AG04450 (cell line): ENCODE data around the gene RBM19. TPM values are rescaled to one million over a fixed set of nuclear protein-coding genes. Genes with fewer than 3 reads are reported as not detected.

Experiments
- CTCF ChIA-PET: fragments of 300-600, 350-600 bp; formaldehyde crosslinking; extraction: SDS; loops from one replicate; lab custom pipeline; 2022; ENCODE audit warnings: antibody characterized with exemption, inconsistent platforms; lab: Charles Lee
- POLR2A ChIA-PET: fragments of 350-600 bp; formaldehyde crosslinking; extraction: SDS; loops from one replicate; lab custom pipeline; 2021; ENCODE audit warnings: antibody characterized with exemption, inconsistent platforms; lab: Yijun Ruan, JAX
- DNase-seq: peaks from one replicate; pipeline ENCODE4 v3.0.0-alpha.2; 2011; ENCODE audit warnings: low read depth, low spot score
- H3K27ac ChIP-seq: one replicate; pipeline ENCODE4 v1.5.1; 2012; ENCODE audit warnings: low read depth, low read length, control low read depth
- H3K27me3 ChIP-seq: one replicate; pipeline ENCODE4 v1.6.0; 2012; ENCODE audit warnings: low read length; ENCODE audit not compliant: control insufficient read depth, insufficient read depth
- H3K4me3 ChIP-seq: 2 replicates; pipeline ENCODE4 v1.5.1; 2011; ENCODE audit warnings: mild to moderate bottlenecking, low read depth, low read length, control low read depth
- H3K9me3 ChIP-seq: 2 replicates; pipeline ENCODE4 v1.5.1; 2012; ENCODE audit warnings: low read length; ENCODE audit not compliant: control insufficient read depth, insufficient read depth
- CTCF ChIP-seq: IDR thresholded peaks from 2 replicates; pipeline ENCODE4 v1.5.1; 2011; ENCODE audit warnings: low read depth, low read length, control low read depth, inconsistent platforms
- polyA plus RNA-seq: library from polyadenylated mRNA; depleted of rRNA; stranded (reverse); fragments of >200 nt; gene quantifications from 2 replicates; pipeline ENCODE4 v1.2.3, GENCODE V29; 2011

The RBM19 gene
- polyA plus RNA-seq, 1 experiment, result 10.6 TPM

- Histone ChIP-seq H3K27me3 (no peaks in the 10 kb centered on the region), H3K27ac (no peak overlapping the region), H3K9me3 (no peaks in the 10 kb centered on the region), H3K4me3 (no peak overlapping the region)
- POLR2A ChIA-PET, result no interaction called here
- TF ChIP-seq CTCF, result no peak
- CTCF ChIA-PET, result no interaction called here
- DNase-seq, result no peak
Measured at GRCh38 chr12:113924341-113924740, 41.8 kb downstream of the RBM19 start.

- ChIA-PET POLR2A (no interaction called here), CTCF (no interaction called here)
- Histone ChIP-seq H3K9me3 (no peaks in the 10 kb centered on the region), H3K27ac (no peak overlapping the region), H3K27me3 (no peaks in the 10 kb centered on the region), H3K4me3 (no peak overlapping the region)
- no peak for TF ChIP-seq CTCF
- no peak for DNase-seq
Measured at GRCh38 chr12:113923251-113923650, 42.9 kb downstream of the RBM19 start.

GRCh38 chr12:113921430-113921829, 44.7 kb downstream of the RBM19 start:
- no peak for TF ChIP-seq CTCF
- no peak overlapping the region for H3K4me3 ChIP-seq
- CTCF ChIA-PET, result no interaction called here
- DNase-seq, result no peak
- no peaks in the 10 kb centered on the region for H3K27me3 ChIP-seq
- no peak overlapping the region for H3K27ac ChIP-seq
- POLR2A ChIA-PET, result no interaction called here
- H3K9me3 ChIP-seq, result no peaks in the 10 kb centered on the region

- Histone ChIP-seq H3K27me3 (no peaks in the 10 kb centered on the region), H3K27ac (no peak overlapping the region), H3K9me3 (no peaks in the 10 kb centered on the region), H3K4me3 (no peak overlapping the region)
- TF ChIP-seq CTCF, result no peak
- ChIA-PET CTCF (interaction anchor here (1.8 kb wide), 1 partner anchor 9 kb away, joined by 5 read pairs; no protein-coding TSS in a partner anchor), POLR2A (no interaction called here)
- no peak for DNase-seq
Measured at GRCh38 chr12:113919791-113920190, 46.3 kb downstream of the RBM19 start.

- Histone ChIP-seq H3K4me3 (no peak overlapping the region), H3K9me3 (no peaks in the 10 kb centered on the region), H3K27ac (no peak overlapping the region), H3K27me3 (no peaks in the 10 kb centered on the region)
- ChIA-PET CTCF (interaction anchor here (2.2 kb wide), 1 partner anchor 493 kb away, joined by 5 read pairs; no protein-coding TSS in a partner anchor), POLR2A (no interaction called here)
- DNase-seq, result no peak
- TF ChIP-seq CTCF, result no peak
Measured at GRCh38 chr12:113918306-113918705, 47.8 kb downstream of the RBM19 start.
